ENCODE results near the gene NCSTN.
"Not testable (repeated sequence)": the region's sequence is repeated elsewhere in the genome, so short reads cannot be mapped to it uniquely, and the experiment has no call there.

The NCSTN gene

DNA sequence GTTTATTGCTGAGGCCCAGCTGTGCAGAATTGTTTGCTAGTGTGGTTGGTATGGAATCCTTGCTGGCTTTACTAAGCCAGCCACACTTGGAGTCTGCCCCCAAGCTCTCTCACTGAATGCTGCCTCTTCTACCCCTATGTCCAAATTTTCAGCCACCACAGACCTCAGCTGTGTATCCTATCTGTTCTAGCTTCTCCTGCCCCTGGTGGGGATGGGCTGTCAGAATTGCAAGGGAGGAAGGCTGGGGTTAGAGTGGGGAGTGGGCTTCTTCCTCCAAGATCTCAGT, 28.1 kb downstream of the NCSTN start:
- DNase-seq (ENCODE audit: low read depth in 2 of 2): no peak

DNA sequence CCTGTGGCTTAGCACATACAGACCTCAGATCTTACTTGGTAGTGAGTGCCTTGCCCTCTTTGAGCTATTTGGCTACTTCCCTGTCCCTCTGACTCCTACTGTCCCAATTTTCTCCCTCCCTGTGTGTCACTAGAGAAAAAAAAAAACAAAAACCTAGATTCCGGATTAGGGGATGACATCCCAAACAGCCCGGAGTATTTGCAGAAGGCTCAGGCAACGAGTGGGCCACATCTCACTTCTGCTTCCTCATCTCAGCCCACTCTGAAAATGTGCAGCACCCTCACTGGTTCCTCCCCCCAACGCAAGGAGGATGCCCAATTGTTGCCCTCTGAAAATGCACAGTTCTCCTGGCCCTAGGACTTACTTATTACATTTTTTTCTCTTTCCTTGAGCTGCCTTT, 28.6 kb downstream of the NCSTN start:
- DNase-seq (ENCODE audit: low read depth in 2 of 2): no peak

DNA sequence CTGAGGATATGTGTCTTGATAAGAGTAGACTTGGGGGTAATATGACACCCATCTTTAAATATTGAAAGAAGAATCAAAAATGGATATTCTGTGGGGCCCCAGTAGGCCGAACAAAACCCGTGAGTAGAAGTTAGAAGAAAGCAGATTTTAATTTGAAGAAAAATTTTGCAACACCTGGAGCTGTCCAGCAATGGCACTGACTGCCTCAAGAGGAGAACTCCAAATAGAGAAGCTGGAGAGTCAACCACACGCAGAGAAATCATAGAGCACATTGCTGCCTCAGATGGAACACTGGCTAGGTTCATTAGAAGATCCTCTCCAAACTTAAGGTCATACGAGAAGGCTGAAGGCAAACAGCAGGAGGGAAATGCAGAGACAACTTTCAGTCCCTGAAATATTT, 30.5 kb downstream of the NCSTN start:
- no peak for DNase-seq (ENCODE audit: low read depth in 2 of 2)

DNA sequence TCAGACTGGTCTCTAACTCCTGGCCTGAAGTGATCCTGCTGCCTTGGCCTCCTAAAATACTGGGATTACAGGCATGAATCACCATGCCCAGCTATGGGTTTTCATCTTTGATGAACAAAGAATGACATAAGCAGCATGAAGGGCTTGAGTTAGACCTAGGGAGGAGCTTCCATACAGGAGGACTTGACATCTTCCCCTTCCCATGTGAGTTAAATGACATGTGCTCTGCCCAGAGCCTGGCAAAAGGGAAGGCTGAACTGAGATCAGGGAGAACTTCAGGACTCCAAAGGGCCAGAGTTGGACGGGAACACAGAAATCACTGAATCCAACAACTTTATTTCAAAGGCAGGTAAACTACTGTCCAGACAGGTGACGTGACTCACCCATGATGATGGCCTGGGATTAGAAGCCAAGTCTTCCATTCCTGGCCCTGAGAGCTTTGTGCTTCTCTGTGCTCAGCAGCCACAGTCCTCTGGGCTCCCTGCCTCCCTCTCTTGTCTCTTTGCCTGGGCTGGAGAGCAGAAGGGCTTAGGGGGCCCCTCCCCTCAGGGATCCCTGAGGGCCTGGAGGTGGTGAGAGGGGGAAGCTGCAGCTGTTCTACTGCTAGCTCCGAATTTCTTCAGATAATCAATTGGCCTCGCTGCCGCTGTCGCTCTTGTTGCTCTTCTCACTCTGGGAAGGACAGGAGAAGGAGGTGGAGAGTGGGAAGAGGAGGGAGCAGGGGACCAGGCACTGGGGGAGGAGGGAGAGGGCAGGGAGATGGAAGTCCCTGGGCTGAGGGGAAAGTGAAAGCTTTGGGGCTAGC, 31.3 kb downstream of the NCSTN start:
- DNase-seq (ENCODE audit: low read depth in 2 of 2): no peak

DNA sequence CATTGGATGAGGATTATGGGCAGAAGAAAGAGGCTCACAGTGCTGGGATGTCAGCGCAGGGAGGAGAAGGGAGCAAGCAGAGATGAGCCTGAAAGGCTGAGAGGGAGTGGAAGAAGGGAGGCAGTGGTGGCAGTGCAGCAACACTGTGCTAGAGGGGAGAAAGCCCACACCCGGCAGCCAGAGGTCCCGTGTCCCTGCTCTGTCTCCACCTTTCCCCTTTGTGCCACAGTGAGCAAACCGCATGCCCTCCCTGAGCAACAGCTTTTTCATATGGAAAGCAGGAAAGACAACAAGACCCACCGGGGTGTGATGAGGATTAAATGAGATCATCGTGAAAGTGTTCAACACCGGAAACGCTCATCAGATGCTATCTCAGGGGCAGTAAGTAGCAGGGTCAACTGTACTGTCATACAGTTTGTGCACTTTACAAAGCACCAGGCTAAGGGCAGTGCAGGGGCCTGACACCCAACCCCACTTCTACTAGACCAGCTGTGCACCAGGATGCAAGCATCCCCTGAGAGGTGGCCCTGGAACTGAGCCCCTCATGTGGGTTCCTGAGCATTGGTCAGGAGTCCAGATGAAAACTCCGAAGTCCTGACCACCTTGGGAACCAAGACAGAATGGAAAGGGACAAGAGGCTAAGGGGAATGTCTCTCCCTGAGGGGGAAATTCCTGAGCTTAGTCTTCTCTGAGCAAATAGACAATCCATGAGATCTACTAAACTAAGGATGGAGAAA, 32.8 kb downstream of the NCSTN start:
- no peak for DNase-seq (ENCODE audit: low read depth in 2 of 2)

DNA sequence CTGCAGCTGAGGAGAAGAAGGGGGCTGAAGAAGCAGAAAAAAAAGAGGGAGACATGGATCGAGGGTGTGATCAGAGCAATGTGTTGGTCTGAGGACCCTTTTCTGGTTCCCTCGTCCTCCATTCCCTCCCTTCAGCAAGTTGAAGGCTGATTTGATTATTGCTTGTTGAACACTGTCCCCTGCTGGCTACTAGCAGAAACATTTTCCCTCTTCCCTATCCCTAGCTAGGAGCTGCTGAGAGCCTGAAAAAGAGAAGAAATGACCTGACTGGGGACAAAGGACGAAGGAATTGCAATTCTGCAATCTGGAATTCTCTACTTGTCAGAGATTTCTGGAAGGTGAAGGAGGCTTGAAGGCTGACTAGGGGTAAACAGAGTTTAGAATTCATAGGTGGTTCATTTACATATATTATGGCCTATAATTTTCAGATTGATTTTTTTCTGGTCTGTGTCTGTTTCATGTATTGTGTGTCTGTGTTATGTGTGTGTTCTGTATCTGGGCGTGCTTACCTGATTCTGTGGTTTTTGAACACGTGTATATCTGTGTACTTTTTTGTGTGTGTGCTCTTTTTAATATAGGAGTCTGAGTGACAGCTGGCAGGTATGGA, 33.4 kb downstream of the NCSTN start:
- DNase-seq (ENCODE audit: low read depth in 2 of 2): no peak

DNA sequence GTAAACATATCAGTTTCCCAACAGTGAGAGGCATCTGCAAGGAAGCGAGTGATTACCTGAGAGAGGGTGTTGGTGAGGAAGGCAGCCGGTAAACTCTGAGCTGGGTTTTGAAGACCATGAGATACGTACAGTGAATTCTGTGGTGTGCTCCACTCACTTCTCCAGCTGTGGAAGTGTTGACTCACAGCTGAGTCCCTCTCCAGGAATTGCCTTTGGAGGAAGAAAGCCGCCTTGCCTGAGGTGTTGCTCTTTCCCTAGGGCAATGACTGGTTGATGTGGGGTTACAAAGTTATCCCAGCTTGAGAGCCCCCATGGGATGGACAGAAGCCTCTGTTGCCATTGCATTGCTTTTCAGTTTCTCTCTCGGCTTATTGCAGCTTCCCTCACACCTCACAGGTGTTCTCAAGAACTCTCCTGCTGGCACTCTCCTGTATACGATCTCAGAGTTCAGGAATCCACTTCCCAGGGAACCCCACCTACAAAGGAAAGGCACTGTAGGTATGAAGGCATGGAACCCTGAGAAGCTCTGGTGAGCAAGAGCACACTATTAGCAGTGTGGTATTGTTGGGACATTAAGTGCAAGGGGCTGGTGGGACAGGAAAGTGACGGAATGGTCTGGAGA, 34.5 kb downstream of the NCSTN start:
- DNase-seq (ENCODE audit: low read depth in 2 of 2): no peak

DNA sequence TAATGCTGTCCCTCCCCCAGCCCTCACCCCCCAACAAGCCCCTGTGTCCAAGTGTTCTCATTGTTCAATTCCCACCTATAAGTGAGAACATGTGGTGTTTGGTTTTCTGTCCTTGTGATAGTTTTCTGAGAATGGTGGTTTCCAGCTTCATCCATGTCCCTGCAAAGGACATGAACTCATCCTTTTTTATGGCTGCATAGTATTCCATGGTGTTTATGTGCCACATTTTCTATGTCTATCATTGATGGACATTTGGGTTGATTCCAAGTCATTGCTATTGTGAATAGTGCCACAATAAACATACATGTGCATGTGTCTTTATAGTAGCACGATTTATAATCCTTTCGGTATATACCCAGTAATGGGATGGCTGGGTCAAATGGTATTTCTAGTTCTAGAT, 41.6 kb downstream of the NCSTN start:
- not testable (repeated sequence) for DNase-seq (ENCODE audit: low read depth in 2 of 2)

DNA sequence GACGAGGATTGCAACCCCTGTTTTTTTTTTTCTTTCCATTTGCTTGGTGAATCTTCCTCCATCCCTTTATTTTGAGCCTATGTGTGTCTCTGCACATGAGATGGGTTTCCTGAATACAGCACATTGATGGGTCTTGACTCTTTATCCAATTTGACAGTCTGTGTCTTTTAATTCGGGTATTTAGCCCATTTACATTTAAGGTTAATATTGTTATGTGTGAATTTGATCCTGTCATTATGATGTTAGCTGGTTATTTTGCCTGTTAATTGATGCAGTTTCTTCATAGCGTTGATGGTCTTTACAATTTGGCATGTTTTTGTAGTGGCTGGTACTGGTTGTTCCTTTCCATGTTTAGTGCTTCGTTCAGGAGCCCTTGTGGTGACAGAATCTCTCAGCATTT, 45.2 kb downstream of the NCSTN start:
- not testable (repeated sequence) for DNase-seq (ENCODE audit: low read depth in 2 of 2)

DNA sequence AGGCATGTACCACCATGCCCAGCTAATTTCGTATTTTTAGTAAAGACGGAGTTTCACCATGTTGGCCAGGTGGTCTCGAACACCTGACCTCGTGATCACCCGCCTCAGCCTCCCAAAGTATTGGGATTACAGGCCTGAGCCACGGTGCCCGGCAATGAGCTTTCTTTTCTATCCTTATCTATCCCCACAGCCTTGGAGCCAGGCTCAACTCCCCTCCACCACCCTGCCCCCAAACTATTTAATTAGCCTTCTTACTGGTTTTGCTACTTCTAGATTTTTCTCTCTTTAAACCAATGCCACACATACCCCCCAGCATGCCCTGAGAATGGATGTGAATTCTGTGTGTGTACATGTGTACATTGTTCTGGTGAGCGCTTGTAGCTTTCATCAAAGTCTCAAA, 51.5 kb downstream of the NCSTN start:
- DNase-seq (ENCODE audit: low read depth in 2 of 2): no peak

DNA sequence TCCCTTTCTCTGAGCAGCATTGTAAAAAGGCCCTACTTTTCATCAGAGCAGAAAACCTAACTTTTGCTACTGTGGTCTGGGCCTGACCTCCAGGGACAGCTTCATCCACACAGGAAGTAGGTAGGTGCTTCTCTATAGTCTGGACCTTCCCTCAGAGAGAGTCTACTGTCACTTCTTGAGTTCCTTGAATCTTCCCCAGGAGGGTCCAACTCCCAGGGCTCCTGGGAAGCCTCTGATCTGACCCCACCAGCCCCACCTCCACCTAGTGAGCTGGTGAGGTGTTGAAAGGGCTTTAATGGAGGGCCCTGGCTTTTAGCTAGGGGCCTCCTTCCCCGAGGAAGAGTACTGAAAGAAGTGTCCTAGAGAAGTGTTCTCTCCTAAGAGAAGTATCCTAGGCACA, 54.5 kb downstream of the NCSTN start:
- no peak for DNase-seq (ENCODE audit: low read depth in 2 of 2)

DNA sequence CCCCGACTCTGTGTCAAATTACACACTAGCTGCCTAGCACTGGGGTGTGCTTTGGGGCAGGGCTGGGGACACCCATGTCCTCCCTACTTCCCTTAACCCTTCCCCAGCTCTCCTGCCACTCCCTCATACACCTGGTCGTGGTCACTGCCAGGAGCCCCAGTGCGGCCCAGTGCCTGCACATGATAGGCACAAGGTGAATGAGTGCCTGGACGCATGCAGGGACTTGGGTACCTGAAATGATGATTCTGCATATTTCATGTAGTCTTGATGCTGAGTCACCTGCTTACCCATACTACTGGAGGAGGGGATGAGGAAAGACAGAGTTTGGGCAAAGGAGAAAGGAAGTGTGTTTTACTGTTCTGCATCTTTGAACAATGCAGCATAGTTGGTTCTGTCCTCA, 55.6 kb downstream of the NCSTN start:
- DNase-seq (ENCODE audit: low read depth in 2 of 2): no peak

DNA sequence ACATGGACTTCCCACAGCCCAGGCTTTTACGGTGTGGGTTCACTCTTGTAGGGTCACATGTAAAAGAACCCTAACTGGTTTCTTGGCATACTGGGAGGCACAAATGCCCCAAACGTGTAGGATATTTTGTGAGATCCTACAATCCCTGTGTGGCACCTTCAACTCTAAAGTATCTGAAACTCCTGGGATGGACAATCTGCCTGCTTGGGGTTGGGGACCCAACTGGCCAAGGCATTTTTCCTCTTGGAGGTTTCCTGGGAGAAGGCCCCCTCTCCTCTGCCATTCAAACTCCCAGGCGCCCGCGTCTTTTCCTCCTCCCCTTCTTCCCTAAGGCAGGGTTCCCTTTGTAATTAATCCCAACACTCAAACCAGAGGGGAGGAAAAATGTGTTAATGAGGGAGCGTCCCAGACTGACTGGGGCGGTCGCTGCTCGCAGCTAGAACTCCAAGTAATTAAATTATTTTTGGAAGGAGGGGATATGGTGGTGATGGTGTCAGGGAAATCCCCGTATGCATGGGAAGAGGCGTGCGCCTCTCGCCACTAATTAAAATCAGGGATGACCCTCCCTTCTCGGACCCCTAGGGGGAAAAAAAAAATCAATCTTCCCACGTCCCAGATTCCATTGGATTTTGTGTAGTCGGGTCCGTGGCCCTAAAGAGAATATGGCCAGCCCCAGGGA, 56.5 kb downstream of the NCSTN start:
- no peak for DNase-seq (ENCODE audit: low read depth in 2 of 2)

DNA sequence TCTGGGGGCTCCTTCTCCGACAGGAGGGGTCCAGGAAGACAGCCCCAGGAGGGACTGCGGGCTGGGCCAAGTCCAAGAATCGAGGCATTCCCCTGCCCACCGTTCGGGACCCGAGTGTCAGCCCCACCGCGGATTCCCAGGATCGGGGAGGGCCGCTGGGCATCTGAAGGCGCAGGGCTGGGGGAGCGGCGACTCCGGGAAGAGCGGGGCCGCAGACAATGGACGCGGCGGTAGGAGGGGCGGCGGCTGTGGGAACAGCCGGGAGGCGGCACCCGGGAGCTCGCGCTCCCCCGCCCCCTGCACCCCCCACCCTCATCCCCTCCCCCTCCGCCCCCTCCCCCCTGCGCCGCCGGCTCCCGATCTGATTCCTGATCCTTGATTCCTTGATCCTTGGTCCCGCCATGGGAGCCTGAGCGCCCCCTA, 57.1 kb downstream of the NCSTN start, which contains the start of gene VANGL2:
TSS of gene VANGL2 (plus strand) at position 342 of the 423 bp plus-strand sequence. CDS start 15,274 bp downstream, outside the sequence.
- peak in 1 of 2 donors; percentile 14 for DNase-seq (ENCODE audit: low read depth in 2 of 2)

DNA sequence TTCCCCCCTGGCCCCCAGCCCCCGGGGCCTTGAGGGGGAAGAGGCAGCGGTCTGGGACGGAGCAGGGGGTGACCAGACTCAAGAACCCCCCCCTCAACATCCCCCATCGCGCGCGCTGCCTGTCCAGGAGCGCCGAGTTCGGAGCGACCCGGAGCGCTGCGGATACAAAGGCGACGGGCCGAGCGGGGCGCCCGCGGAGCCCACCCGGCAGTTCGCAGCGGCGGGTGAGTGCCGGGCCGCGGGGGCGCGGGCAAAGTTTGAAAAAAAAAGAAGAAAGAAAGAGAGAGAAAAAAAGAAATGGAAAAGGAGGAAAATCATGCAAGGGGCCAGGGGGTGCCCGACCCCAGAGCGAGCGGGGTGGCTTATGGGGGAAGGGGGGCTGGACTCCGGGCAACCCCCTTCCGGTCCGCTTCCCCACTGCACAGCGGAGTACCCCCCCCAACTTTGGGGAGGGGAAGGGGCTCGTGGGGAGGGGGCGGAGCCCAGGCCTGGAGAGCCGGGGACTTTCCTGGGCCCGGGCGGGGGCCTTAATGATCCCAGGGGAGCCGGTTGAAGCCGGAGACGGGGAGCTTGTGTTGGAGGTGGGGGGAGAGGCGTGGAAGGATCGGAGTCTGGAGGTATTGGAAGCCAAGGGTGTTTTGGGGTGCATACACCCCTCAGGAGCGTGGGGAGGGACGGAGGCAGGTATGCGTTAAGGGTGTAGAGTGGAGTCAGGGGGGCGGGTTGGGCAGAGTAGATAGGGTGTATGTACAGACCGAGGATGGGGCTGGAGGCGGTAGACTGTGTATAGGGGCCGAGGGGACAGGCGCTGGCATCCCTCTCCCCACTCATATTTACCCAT, 57.7 kb downstream of the NCSTN start:
- no peak for DNase-seq (ENCODE audit: low read depth in 2 of 2)

DNA sequence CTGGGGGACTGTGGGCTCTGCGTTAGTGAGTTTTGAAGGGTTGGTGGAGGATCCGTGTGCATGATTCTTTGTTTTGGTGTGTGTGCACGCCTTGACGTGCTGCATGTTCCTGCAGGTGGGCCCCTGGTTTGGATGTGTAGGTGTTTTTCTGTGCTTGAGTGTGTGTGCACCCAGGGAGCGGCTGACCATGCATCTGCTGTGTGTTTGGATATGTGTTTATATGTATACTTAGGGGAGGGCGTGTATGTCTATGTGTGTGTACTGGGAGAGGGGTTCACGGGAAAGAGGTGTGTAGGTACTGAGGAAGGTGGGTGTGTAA, 58.3 kb downstream of the NCSTN start:
- no peak for DNase-seq (ENCODE audit: low read depth in 2 of 2)

DNA sequence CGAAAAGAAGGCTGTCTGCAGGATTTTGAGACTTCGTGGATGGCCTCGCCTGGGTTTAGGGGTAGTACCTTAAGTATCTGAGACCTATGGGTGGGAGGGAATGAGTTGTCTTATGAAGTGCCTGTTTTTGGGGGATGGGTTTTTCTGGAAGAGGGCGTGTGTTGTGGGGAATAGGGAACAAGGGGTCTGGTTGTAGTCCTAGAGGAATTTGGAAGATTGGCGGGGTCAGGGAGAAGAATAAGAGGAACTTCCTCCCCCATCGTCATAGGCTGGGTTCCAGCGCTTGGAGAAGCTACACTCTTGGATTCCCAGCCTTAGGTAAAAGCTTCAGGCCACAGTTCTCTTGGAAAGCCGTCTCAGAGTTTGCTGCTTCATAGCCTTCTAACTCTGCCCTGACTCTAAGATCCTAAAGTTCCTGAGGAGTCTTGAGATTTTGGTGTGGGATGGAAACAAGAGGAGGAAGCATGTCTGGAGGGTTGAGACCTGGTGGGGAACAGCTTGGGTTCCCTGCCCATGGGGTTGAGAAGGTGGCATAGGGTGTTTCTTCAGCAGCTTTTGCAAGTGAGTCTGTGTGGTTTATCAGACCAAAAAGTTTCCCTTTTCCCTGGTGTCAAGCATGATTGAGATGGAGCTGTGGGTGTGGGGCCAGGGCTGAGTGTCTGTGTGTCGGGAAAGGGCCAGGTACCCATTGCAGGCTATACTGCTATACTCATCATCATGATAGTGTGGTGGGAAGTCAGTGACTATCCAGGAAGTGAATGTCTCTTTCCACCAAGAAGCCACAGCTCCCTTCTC, 59.0 kb downstream of the NCSTN start:
- DNase-seq (ENCODE audit: low read depth in 2 of 2): no peak

DNA sequence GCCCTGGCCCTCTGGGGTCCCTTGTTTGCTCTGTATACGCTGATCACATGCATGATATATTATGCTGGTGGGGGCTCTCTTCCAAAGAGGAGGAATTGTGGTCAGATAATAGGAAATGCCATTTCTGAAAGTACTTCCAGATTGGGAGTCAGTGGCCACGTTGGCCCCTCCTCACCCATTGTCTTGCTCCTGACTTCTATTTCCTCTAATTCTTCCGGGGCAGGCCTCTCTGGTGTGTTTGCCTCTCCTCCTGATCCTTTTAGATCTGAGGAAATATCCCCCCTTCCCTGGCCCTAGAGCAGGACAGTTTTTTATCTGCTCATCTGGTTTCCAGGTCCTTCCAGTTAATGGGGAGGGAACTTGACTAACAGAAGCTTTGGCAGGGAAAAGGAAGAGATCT, 60.1 kb downstream of the NCSTN start:
- no peak for DNase-seq (ENCODE audit: low read depth in 2 of 2)

DNA sequence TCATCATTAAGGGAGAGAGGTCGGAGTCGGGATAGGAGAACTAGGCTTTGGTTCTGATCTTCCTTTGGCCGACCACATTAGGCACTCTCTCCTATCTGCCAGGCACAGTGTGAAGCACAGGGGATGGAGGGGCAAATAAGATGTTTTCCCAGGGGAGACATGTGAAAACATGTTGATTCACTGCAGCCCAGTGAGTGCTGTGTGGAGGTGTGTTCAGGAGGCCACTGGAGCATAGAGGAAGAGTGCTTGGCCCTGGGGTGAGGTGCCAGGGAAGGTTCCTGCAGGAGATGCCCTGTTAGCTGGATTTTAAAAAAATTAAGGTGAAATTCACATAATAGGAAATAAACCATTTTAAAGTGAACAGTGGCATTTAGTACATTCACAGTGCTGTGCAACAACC, 60.9 kb downstream of the NCSTN start:
- DNase-seq (ENCODE audit: low read depth in 2 of 2): no peak

DNA sequence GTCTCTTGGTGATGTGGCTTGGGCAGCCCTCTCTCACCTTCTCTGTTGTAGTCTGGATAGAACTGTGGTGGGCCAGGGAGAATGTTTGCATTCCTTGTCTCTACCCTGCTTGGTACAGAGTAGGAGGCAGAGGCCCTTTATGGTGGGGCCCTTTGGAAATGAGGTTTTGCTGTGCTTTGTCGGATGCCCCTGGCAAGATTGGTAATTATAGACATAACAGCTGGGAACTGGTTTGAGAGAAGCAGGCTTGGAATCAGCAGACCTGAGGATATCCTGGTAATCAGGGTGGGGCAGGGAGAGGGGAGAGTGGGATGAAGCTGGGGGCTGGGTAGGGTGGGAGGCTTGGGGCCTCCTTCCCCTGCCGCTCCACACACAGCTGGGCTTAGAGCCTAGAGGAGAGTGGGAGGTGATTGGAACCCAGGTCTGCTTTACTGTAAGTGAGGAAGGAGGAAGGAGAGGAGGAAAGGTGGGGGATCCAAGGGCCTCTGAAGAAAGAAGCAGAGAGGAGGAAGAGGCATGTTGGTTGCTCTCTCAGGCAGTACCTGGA, 62.2 kb downstream of the NCSTN start:
- no peak for DNase-seq (ENCODE audit: low read depth in 2 of 2)
